H1 (cell line): ENCODE data around the gene ATP6V1G1. TPM values are rescaled to one million over a fixed set of nuclear protein-coding genes. Genes with fewer than 3 reads are reported as not detected.

Source experiments
- CTCF ChIA-PET: fragments of 300-600 bp; sonication (Branson Sonifier 250); formaldehyde crosslinking; loops from one replicate; lab custom pipeline; 2021; ENCODE audit not compliant: partially characterized antibody; lab: Charles Lee
- POLR2A ChIA-PET: fragments of 300-600 bp; sonication (Branson Sonifier 250); formaldehyde crosslinking; loops from one replicate; lab custom pipeline; 2021; ENCODE audit warnings: inconsistent platforms; ENCODE audit not compliant: partially characterized antibody; lab: Charles Lee
- DNase-seq, 2 experiments: peaks; one replicate each; pipeline versions ENCODE4 v3.0.0 to v3.0.0-alpha.2; 2010 to 2022; ENCODE audit warnings: low spot score in 2 of 2, low read depth in 1 of 2, mixed read lengths in 1 of 2
- FAIRE-seq: peaks from 2 replicates; lab custom pipeline; 2011; peaks lifted over from hg19 to GRCh38; lab: Jason Lieb, UNC
- H2AFZ ChIP-seq: 2 replicates; pipeline ENCODE4 v1.8.1; 2012; ENCODE audit warnings: low read length, inconsistent platforms
- H2AK5ac ChIP-seq: 2 replicates; pipeline ENCODE4 v1.6.1; 2013; ENCODE audit warnings: low read depth, low read length
- H2BK120ac ChIP-seq: replicated peaks from 2 replicates; pipeline ENCODE3; 2013; ENCODE audit warnings: low read depth, low read length, inconsistent platforms
- H2BK12ac ChIP-seq: 2 replicates; pipeline ENCODE4 v1.6.1; 2013; ENCODE audit warnings: low read depth, low read length
- H2BK15ac ChIP-seq: 2 replicates; pipeline ENCODE4 v1.6.1; 2013; ENCODE audit warnings: low read length
- H2BK20ac ChIP-seq: 2 replicates; pipeline ENCODE4 v1.6.1; 2013; ENCODE audit warnings: low read length
- H2BK5ac ChIP-seq: 2 replicates; pipeline ENCODE4 v1.6.1; 2013; ENCODE audit warnings: low read depth, low read length
- H3K14ac ChIP-seq: 2 replicates; pipeline ENCODE4 v1.6.1; 2013; ENCODE audit warnings: inconsistent platforms; ENCODE audit not compliant: insufficient read length
- H3K18ac ChIP-seq: 2 replicates; pipeline ENCODE4 v1.6.1; 2013; ENCODE audit warnings: low read length; ENCODE audit errors: extremely low read depth
- H3K23ac ChIP-seq: 2 replicates; pipeline ENCODE4 v1.6.1; 2013; ENCODE audit warnings: inconsistent platforms; ENCODE audit not compliant: insufficient read length
- H3K23me2 ChIP-seq: 2 replicates; pipeline ENCODE4 v1.6.1; 2013; ENCODE audit warnings: low read depth, low read length
- H3K27ac ChIP-seq: 2 replicates; pipeline ENCODE4 v1.6.1; 2011; ENCODE audit warnings: low read depth, low read length, inconsistent platforms
- H3K27me3 ChIP-seq, 4 experiments: replicated peaks in 1 of 4; 1 replicate in 1 of 4; 2 replicates in 3 of 4; pipeline versions ENCODE4 v1.6.1 to v1.8.1; 2011 to 2013; ENCODE audit warnings: low read length in 3 of 4, mild to moderate bottlenecking in 3 of 4, inconsistent platforms in 2 of 4, mixed read lengths in 2 of 4, moderate library complexity in 1 of 4; ENCODE audit not compliant: control insufficient read depth in 3 of 4, insufficient read depth in 3 of 4; ENCODE audit errors: extremely low read depth in 1 of 4
- H3K36me3 ChIP-seq, 4 experiments: 2 replicates each; pipeline versions ENCODE4 v1.6.1 to v1.8.1; 2011 to 2013; ENCODE audit warnings: mild to moderate bottlenecking in 4 of 4, low read length in 3 of 4, moderate library complexity in 2 of 4, control low read depth in 1 of 4, inconsistent platforms in 1 of 4; ENCODE audit not compliant: insufficient read depth in 4 of 4, control insufficient read depth in 2 of 4
- H3K4ac ChIP-seq: replicated peaks from 2 replicates; pipeline ENCODE3; 2013; ENCODE audit warnings: low read length, low read depth, mixed read lengths, inconsistent platforms; ENCODE audit not compliant: insufficient read length
- H3K4me1 ChIP-seq, 4 experiments: replicated peaks in 1 of 4; 1 replicate in 1 of 4; 2 replicates in 3 of 4; pipeline versions ENCODE4 v1.6.1 to v1.8.1; 2011 to 2013; ENCODE audit warnings: low read length in 3 of 4, inconsistent platforms in 2 of 4, mixed read lengths in 1 of 4; ENCODE audit not compliant: insufficient read depth in 4 of 4, control insufficient read depth in 3 of 4
- H3K4me2 ChIP-seq, 2 experiments: 2 replicates each; pipeline versions ENCODE4 v1.6.1 to v1.8.1; 2011 to 2013; ENCODE audit warnings: low read depth in 2 of 2, low read length in 2 of 2, control low read depth in 1 of 2, inconsistent platforms in 1 of 2, mild to moderate bottlenecking in 1 of 2; ENCODE audit not compliant: insufficient read depth in 1 of 2
- H3K4me3 ChIP-seq, 4 experiments: fragments of 200-600, 300-600 bp in 1 of 4; sonication (generic), shearing (Covaris generic), sonication (Bioruptor Twin) in 1 of 4; 2 replicates each; pipeline versions ENCODE4 v1.5.1 to v1.8.1; 2011 to 2016; ENCODE audit warnings: low read length in 4 of 4, low read depth in 3 of 4, control low read depth in 2 of 4, inconsistent platforms in 2 of 4, mild to moderate bottlenecking in 2 of 4, mixed read lengths in 1 of 4, moderate library complexity in 1 of 4; ENCODE audit not compliant: insufficient read depth in 2 of 4; ENCODE audit errors: extremely low read depth in 1 of 4
- H3K56ac ChIP-seq: replicated peaks from 2 replicates; pipeline ENCODE3; 2013; ENCODE audit warnings: low read depth, mild to moderate bottlenecking, mixed read lengths, low read length, inconsistent platforms; ENCODE audit not compliant: insufficient read length
- H3K79me1 ChIP-seq: 2 replicates; pipeline ENCODE4 v1.6.1; 2013; ENCODE audit warnings: low read depth, low read length, control low read depth
- H3K79me2 ChIP-seq, 2 experiments: 2 replicates each; pipeline versions ENCODE4 v1.6.1 to v1.8.1; 2012 to 2013; ENCODE audit warnings: low read length in 2 of 2, mild to moderate bottlenecking in 2 of 2, inconsistent platforms in 1 of 2; ENCODE audit not compliant: insufficient read depth in 2 of 2, control insufficient read depth in 1 of 2
- H3K9ac ChIP-seq, 4 experiments: replicated peaks in 1 of 4; 1 replicate in 1 of 4; 2 replicates in 3 of 4; pipeline versions ENCODE4 v1.6.1 to v1.8.1; 2011 to 2013; ENCODE audit warnings: low read depth in 3 of 4, low read length in 3 of 4, control low read depth in 2 of 4, mild to moderate bottlenecking in 2 of 4, moderate library complexity in 2 of 4, inconsistent platforms in 1 of 4; ENCODE audit errors: extremely low read depth in 1 of 4
- H3K9me3 ChIP-seq, 2 experiments: 2 replicates each; pipeline versions ENCODE4 v1.6.1 to v1.8.1; 2012 to 2013; ENCODE audit warnings: mild to moderate bottlenecking in 2 of 2, moderate library complexity in 2 of 2, control low read depth in 1 of 2, inconsistent platforms in 1 of 2, low read depth in 1 of 2, low read length in 1 of 2, mixed read lengths in 1 of 2; ENCODE audit not compliant: insufficient read depth in 2 of 2
- H4K20me1 ChIP-seq, 2 experiments: replicated peaks in 1 of 2; 2 replicates each; pipeline versions ENCODE3 to v1.8.1; 2011 to 2013; ENCODE audit warnings: inconsistent platforms in 2 of 2, low read length in 2 of 2, mild to moderate bottlenecking in 1 of 2; ENCODE audit not compliant: insufficient read depth in 2 of 2, control insufficient read depth in 1 of 2
- H4K5ac ChIP-seq: 2 replicates; pipeline ENCODE4 v1.6.1; 2013; ENCODE audit warnings: low read length, low read depth, mixed read lengths, inconsistent platforms; ENCODE audit not compliant: insufficient read length
- H4K8ac ChIP-seq: 2 replicates; pipeline ENCODE4 v1.8.0; 2013; ENCODE audit warnings: mild to moderate bottlenecking, moderate library complexity, low read length, inconsistent platforms; ENCODE audit not compliant: insufficient read depth; ENCODE audit errors: extremely low read depth
- H4K91ac ChIP-seq: replicated peaks from 2 replicates; pipeline ENCODE3; 2013; ENCODE audit warnings: low read length, mixed read lengths, inconsistent platforms; ENCODE audit not compliant: insufficient read length
- ATF2 ChIP-seq: IDR thresholded peaks from 2 replicates; pipeline ENCODE4 v1.6.1; 2012; ENCODE audit warnings: low read length, inconsistent platforms
- BCL11A ChIP-seq, 2 experiments: IDR thresholded peaks; one replicate each; pipeline ENCODE4 v1.6.1; 2011; ENCODE audit warnings: low read depth in 2 of 2, low read length in 2 of 2, mild to moderate bottlenecking in 2 of 2
- CREB1 ChIP-seq: IDR thresholded peaks from 2 replicates; pipeline ENCODE4 v1.6.1; 2012; ENCODE audit warnings: inconsistent platforms
- CTBP2 ChIP-seq: IDR thresholded peaks from 2 replicates; pipeline ENCODE4 v1.7.0; 2011; ENCODE audit warnings: borderline replicate concordance, mild to moderate bottlenecking, moderate library complexity, mixed read lengths, low read length; ENCODE audit not compliant: insufficient read depth, insufficient read length
- EGR1 ChIP-seq: IDR thresholded peaks from 2 replicates; pipeline ENCODE4 v1.6.1; 2011; ENCODE audit warnings: low read depth, low read length, borderline replicate concordance
- GTF2F1 ChIP-seq: IDR thresholded peaks from 2 replicates; pipeline ENCODE4 v1.6.1; 2012; ENCODE audit warnings: low read depth, low read length, improper control_type of control experiment, borderline replicate concordance
- HDAC6 ChIP-seq: IDR thresholded peaks from one replicate; pipeline ENCODE4 v1.7.1; 2012; ENCODE audit warnings: low read depth, mild to moderate bottlenecking, inconsistent platforms, low read length, moderate library complexity
- KDM1A ChIP-seq: fragments of 200-600, 300-600 bp; sonication (generic); IDR thresholded peaks from 2 replicates; pipeline ENCODE4 v1.7.1; 2016; ENCODE audit warnings: mild to moderate bottlenecking, low read length, borderline replicate concordance
- NRF1 ChIP-seq: IDR thresholded peaks from 2 replicates; pipeline ENCODE4 v1.6.1; 2011; ENCODE audit warnings: mild to moderate bottlenecking, low read depth, low read length, improper control_type of control experiment
- POLR2A ChIP-seq, 2 experiments: IDR thresholded peaks; 1 replicate in 1 of 2; 2 replicates in 1 of 2; pipeline ENCODE4 v1.6.1; 2011; ENCODE audit warnings: low read depth in 2 of 2, low read length in 2 of 2, mild to moderate bottlenecking in 2 of 2; ENCODE audit errors: control extremely low read depth in 1 of 2
- RFX5 ChIP-seq: IDR thresholded peaks from 2 replicates; pipeline ENCODE4 v1.6.1; 2011; ENCODE audit warnings: low read depth, low read length, improper control_type of control experiment, borderline replicate concordance
- SIX5 ChIP-seq: IDR thresholded peaks from 2 replicates; pipeline ENCODE4 v1.6.1; 2011; ENCODE audit warnings: mild to moderate bottlenecking, low read depth, low read length
- SP1 ChIP-seq: IDR thresholded peaks from 2 replicates; pipeline ENCODE4 v1.6.1; 2011; ENCODE audit warnings: low read depth, low read length
- TBP ChIP-seq: IDR thresholded peaks from 2 replicates; pipeline ENCODE4 v1.6.1; 2011; ENCODE audit warnings: low read depth, low read length, improper control_type of control experiment
- WGBS, 2 experiments: shearing (Covaris generic) in 1 of 2; methylation state at CpG; one replicate each; pipeline versions ENCODE4 v1.1.6 to v1.1.7; 2013 to 2015; ENCODE audit warnings: low lambda C conversion rate in 2 of 2, mixed read lengths in 2 of 2, inconsistent platforms in 1 of 2, low coverage in 1 of 2, missing lambda C conversion rate in 1 of 2; ENCODE audit not compliant: insufficient replicate concordance in 2 of 2, insufficient coverage in 1 of 2, insufficient read length in 1 of 2; ENCODE audit errors: extremely low coverage in 1 of 2, missing lambda C conversion rate in 1 of 2; 5-methylcytosine and 5-hydroxymethylcytosine counted together
- polyA plus RNA-seq, 7 experiments: library from polyadenylated mRNA; depleted of rRNA in 3 of 7; stranded (reverse) in 5 of 7; unstranded in 2 of 7; fragments of >200 nt in 5 of 7; fragments of 200-250 nt in 2 of 7; gene quantifications; 1 replicate in 5 of 7; 2 replicates in 1 of 7; 4 replicates in 1 of 7; pipeline versions ENCODE4 v1.2.1 to v1.2.3, GENCODE V29; 2011 to 2013; ENCODE audit warnings: missing spikeins in 2 of 7, mixed read lengths in 2 of 7
- total RNA-seq: library from RNA; stranded (reverse); fragmentation: NEBNext Ultra II Directional; extraction: Animal tissue kit (Norgen Biotek cat#: 25700); gene quantifications from 2 replicates; pipeline ENCODE4 v1.2.1, GENCODE V29; 2021

Gene ATP6V1G1
- total and polyA plus RNA-seq, 2 of the 8 experiments (the other 6 are each of a cell fraction or from before 2014, with no cell fraction given) = 112 to 124 TPM

GRCh38 chr9:114574438-114574837 is 13.1 kb upstream of the ATP6V1G1 start:
- H3K4ac ChIP-seq = no peak overlapping the region
- H2BK15ac ChIP-seq = no peak overlapping the region
- H2BK5ac ChIP-seq = no peak overlapping the region
- H3K56ac ChIP-seq = no peak overlapping the region
- H2AK5ac ChIP-seq = no peak overlapping the region
- no peak overlapping the region for H4K91ac ChIP-seq
- H3K27ac ChIP-seq = no peak overlapping the region
- no peak overlapping the region for H3K4me3 ChIP-seq
- no peak for DNase-seq
- no peak for FAIRE-seq
- no peaks in the 10 kb centered on the region for H3K27me3 ChIP-seq
- no peaks in the 10 kb centered on the region for H3K23me2 ChIP-seq
- WGBS, 2 experiments = 96% methylated on average over 1 of the region's 1 CpG; no CpG with 5 or more reads in 1 of the 2 experiments
- H4K8ac ChIP-seq = no peak overlapping the region
- no peaks in the 10 kb centered on the region for H3K36me3 ChIP-seq
- no peak overlapping the region for H3K14ac ChIP-seq
- no peaks in the 10 kb centered on the region for H4K20me1 ChIP-seq
- no peaks in the 10 kb centered on the region for H3K9me3 ChIP-seq
- ChIA-PET POLR2A (interaction anchor here (1.3 to 4.6 kb wide), 2 partner anchors 14 to 38 kb away, joined by 3 to 23 read pairs; partner anchors contain the start of gene ATP6V1G1), CTCF (interaction anchor here (0.7 to 1.1 kb wide), 4 partner anchors 20 to 85 kb away, joined by 3 to 4 read pairs (median 3); partner anchors contain the start of gene WHRN)
- H2BK120ac ChIP-seq = no peak overlapping the region
- H2AFZ ChIP-seq = no peak overlapping the region
- H3K18ac ChIP-seq = no peak overlapping the region
- H4K5ac ChIP-seq = no peak overlapping the region
- no peaks in the 10 kb centered on the region for H3K79me2 ChIP-seq
- H2BK12ac ChIP-seq = no peak overlapping the region
- no peak overlapping the region for H2BK20ac ChIP-seq
- no peak overlapping the region for H3K4me2 ChIP-seq
- H3K4me1 ChIP-seq = no peaks in the 10 kb centered on the region
- H3K9ac ChIP-seq = no peak overlapping the region
- no peak overlapping the region for H3K23ac ChIP-seq
- H3K79me1 ChIP-seq = no peaks in the 10 kb centered on the region
- TF ChIP-seq HDAC6 = no peak
- no peak for TF ChIP-seq KDM1A
- no peak for TF ChIP-seq NRF1
- no peak for TF ChIP-seq TBP
- TF ChIP-seq RFX5 = no peak
- no peak for TF ChIP-seq GTF2F1
- TF ChIP-seq ATF2 = no peak
- no peak for TF ChIP-seq EGR1
- TF ChIP-seq BCL11A (IDR thresholded peaks at IDR 0.05; ENCODE audit: low read depth in 2 of 2, low read length in 2 of 2) = no peak
- no peak for TF ChIP-seq CREB1
- no peak for TF ChIP-seq SIX5
- TF ChIP-seq POLR2A (IDR thresholded peaks at IDR 0.05; ENCODE audit: control extremely low read depth in 1 of 2, low read depth in 2 of 2, low read length in 2 of 2) = no peak
- no peak for TF ChIP-seq CTBP2
- TF ChIP-seq SP1 = no peak
